ENCODE measurements around the gene KCNQ1. TPM values are rescaled to one million over a fixed set of nuclear protein-coding genes. Genes with fewer than 3 reads are reported as not detected.

KCNQ1 gene
- total and polyA plus RNA-seq, 7 donors: 1.1 to 25.2 (median 3.8) TPM

DNA sequence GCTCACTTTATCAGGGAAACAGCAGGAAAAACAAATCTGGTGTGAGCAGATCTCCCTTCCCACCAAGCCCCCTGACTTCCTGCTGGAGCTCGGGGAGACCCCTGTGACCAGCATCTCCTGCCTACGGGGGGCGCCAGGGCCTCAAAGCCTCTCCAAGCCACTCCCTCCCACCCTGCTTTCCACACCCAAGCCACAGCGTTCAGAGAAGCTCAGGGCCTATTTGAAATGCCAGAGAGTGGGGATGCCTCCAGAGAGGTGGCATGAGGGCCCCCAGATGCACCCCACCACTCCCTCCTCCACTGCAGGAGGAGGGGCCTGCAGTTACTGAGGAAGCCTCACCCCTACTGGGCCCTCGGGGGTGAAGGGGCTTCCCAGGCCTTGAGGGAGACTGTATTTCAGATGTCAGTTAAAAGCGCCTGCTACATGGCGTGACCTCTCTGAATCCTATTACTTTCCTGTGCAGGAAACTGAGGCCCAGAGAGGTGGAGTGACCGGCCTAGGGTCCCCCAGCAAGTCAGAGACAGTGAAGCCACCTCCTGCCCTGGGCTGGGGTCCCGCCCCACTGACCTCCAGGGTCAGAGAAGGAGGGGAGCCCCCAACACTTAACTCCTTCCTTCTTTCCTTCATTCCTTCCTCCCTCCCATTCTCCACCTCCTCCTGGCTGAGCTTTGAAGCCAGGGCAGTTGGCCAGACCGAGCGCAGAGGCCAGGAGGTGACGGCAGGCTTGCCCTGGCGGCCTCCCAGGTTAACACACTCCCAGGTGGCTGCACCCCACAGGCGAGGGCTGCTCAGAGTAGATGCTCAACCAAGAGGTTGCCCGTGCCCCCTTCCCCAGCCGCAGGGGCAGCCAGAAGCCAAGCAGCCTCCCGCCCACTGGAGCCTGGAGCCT is 446.8 kb downstream of the KCNQ1 start:
- Histone ChIP-seq H3K27me3 (no peaks in the 10 kb centered on the region), H3K4me1 (peaks cover 0 to 43% (median 39%) of the 10 kb centered on the region in 4 donors), H3K36me3 (no peaks in the 10 kb centered on the region), H3K9me3 (no peaks in the 10 kb centered on the region), H3K27ac (peak overlapping the region; percentile 12 to 57 (median 36)), H3K4me3 (peak overlapping the region in 3 of 4 donors; percentile 21 to 46 (median 39))
- intact Hi-C loops (cut with DNase I): loop anchor here (1.0 to 5.0 kb wide), 2 partner anchors 358 to 469 kb away; no protein-coding TSS in a partner anchor
- no peak for DNase-seq
- WGBS, 2 donors: 32 to 43% methylated on average over 17 of the region's 17 CpGs
- TF ChIP-seq POLR2A (IDR thresholded peaks at IDR 0.05) (no peak), POLR2AphosphoS5 (IDR thresholded peaks at IDR 0.05) (peak in 1 of 4 donors; percentile 10)

DNA sequence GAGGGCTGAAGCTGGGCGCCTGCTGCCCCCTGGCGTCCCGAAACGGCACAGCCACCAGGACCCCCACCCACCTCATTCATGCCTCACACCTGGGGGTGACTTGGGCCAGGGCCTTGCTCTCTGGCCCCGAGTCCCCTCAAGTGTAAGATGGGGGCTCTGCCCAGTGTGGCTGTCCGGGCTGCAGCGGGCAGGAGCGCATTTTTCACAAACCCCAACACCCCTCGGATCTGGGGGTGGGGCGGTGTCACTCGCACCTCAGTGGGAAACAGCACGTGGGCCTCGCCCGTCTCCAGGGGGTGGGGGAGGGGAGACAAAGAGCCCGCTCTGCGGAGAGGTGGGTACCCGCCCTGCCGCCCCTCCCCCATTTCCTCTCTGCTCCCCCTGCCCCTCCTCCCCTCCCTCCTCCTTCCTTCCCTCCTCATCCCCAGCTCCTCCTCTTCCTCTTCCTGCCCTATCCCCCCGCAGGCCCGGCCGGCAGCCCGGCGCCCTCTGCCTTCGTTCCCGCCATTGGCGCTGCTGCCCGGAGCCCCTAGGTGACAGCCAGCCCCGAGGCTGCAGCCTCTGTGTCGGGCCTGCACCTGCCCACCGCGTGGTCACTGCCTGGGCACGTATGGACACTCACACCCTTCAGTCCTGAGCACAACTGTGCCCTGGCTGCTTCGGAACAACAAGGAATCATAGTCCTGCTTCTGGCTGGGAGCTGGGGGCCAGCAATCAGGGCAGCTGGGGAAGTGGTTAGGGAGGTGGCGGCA is 447.6 kb downstream of the KCNQ1 start:
- TF ChIP-seq EP300 (IDR thresholded peaks at IDR 0.05): no peak
- no peak for TF ChIP-seq POLR2A (IDR thresholded peaks at IDR 0.05)
- TF ChIP-seq POLR2AphosphoS5 (IDR thresholded peaks at IDR 0.05): no peak
- TF ChIP-seq, protein P1, sequence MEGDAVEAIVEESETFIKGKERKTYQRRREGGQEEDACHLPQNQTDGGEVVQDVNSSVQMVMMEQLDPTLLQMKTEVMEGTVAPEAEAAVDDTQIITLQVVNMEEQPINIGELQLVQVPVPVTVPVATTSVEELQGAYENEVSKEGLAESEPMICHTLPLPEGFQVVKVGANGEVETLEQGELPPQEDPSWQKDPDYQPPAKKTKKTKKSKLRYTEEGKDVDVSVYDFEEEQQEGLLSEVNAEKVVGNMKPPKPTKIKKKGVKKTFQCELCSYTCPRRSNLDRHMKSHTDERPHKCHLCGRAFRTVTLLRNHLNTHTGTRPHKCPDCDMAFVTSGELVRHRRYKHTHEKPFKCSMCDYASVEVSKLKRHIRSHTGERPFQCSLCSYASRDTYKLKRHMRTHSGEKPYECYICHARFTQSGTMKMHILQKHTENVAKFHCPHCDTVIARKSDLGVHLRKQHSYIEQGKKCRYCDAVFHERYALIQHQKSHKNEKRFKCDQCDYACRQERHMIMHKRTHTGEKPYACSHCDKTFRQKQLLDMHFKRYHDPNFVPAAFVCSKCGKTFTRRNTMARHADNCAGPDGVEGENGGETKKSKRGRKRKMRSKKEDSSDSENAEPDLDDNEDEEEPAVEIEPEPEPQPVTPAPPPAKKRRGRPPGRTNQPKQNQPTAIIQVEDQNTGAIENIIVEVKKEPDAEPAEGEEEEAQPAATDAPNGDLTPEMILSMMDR (IDR thresholded peaks at IDR 0.05): peak; percentile 92 to 97 (median 94)
- Histone ChIP-seq H3K4me3 (peak overlapping the region; percentile 21 to 46 (median 30)), H3K9me3 (no peaks in the 10 kb centered on the region), H3K4me1 (peaks cover 0 to 37% (median 36%) of the 10 kb centered on the region in 4 donors), H3K27ac (peak overlapping the region; percentile 37 to 57 (median 46)), H3K27me3 (no peaks in the 10 kb centered on the region), H3K36me3 (no peaks in the 10 kb centered on the region)
- DNase-seq: peak; percentile 83
- 2 to 3% methylated on average over 34 of the region's 34 CpGs for WGBS, 2 donors
- intact Hi-C loops (cut with DNase I): loop anchor here (1.0 to 5.0 kb wide), 2 partner anchors 359 to 470 kb away; no protein-coding TSS in a partner anchor

DNA sequence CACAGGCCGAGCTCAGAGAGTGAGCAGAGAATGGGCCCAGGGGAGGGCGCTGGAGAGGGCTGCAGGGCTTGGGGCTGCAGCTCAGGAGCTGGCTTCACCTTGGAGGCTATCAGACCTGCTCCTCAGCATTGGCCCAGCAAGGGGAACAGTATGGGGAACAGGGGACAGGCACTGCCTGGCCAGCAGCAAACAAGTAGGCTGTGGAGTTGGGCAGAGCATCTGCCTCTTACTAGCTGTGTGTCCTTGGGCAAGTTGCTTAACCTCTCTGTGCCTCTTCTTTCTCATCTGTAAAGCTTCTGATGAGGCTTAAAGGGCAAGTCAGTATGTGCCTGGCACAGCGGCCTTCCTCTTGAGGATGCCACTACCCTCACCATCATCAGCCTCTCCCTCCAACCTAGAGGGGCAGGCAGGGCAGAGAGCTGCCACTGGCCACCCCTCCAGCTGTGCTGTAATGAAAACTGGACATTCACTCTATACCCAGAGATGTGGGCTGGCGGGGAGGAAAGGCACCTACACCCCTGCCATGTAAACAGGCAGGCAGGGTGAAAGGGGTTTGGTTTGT is 448.2 kb downstream of the KCNQ1 start:
- peak overlapping the region in 3 of 4 donors; percentile 37 to 57 (median 49) for H3K27ac ChIP-seq
- intact Hi-C loops (cut with DNase I): loop anchor here (1.0 to 5.0 kb wide), 2 partner anchors 360 to 471 kb away; no protein-coding TSS in a partner anchor
- no peaks in the 10 kb centered on the region for H3K27me3 ChIP-seq
- no peak for DNase-seq
- no peaks in the 10 kb centered on the region for H3K9me3 ChIP-seq
- TF ChIP-seq POLR2AphosphoS5 (IDR thresholded peaks at IDR 0.05) (no peak), POLR2A (IDR thresholded peaks at IDR 0.05) (no peak), EP300 (IDR thresholded peaks at IDR 0.05) (no peak)
- TF ChIP-seq, protein P1 (IDR thresholded peaks at IDR 0.05): no peak
- peaks cover 0 to 33% (median 32%) of the 10 kb centered on the region in 4 donors for H3K4me1 ChIP-seq
- H3K4me3 ChIP-seq: peak overlapping the region in 3 of 4 donors; percentile 21 to 46 (median 39)
- no peaks in the 10 kb centered on the region for H3K36me3 ChIP-seq
- 48% methylated on average over 4 of the region's 4 CpGs for WGBS, 2 donors

DNA sequence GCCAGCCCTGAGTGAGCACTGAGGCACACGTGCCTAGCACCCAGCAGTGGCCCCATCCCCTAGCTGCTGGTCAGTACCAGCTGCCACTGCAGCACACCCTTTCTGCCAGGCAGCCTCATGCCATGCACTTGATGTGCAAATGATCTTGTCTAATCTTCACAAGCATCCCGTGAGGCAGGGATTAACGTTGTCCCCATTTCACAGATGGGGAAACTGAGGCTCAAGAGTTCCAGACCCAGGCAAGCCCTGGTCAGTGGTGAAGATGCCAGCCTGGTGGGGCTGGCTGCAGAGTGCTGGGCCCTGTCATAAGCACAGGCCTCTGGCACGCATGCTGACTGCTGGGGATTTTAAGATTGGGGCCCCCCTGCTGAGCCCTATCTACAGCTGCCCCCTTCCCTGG is 449.1 kb downstream of the KCNQ1 start:
- H3K27ac ChIP-seq: no peak overlapping the region
- H3K4me1 ChIP-seq: peaks cover 0 to 30% (median 28%) of the 10 kb centered on the region in 4 donors
- no peak overlapping the region for H3K4me3 ChIP-seq
- no peaks in the 10 kb centered on the region for H3K9me3 ChIP-seq
- intact Hi-C loops (cut with DNase I): loop anchor here (5.0 kb wide), 1 partner anchor 472 kb away; no protein-coding TSS in a partner anchor
- no peaks in the 10 kb centered on the region for H3K27me3 ChIP-seq
- WGBS, 2 donors: 84 to 91% methylated on average over 4 of the region's 4 CpGs
- no peak for DNase-seq
- H3K36me3 ChIP-seq: no peaks in the 10 kb centered on the region
- TF ChIP-seq POLR2A (IDR thresholded peaks at IDR 0.05): no peak
- TF ChIP-seq POLR2AphosphoS5 (IDR thresholded peaks at IDR 0.05): no peak
- no peak for TF ChIP-seq EP300 (IDR thresholded peaks at IDR 0.05)
- TF ChIP-seq, protein P1 (IDR thresholded peaks at IDR 0.05): no peak

Measured in sigmoid colon (tissue), 7 donors.